Activated B cell treated with CpG ODN at 0.5 μM for 24 hours (primary cell): Measurements from ENCODE around the gene BCAS3. TPM values are rescaled to one million over a fixed set of nuclear protein-coding genes. Genes with fewer than 3 reads are reported as not detected.

Experiments
- ATAC-seq: fragments of 200-7000 bp; cut with Tn5 transposase; one replicate; pipeline ENCODE4 v1.10.0; 2021; ENCODE audit warnings: low read depth, mild to moderate bottlenecking, moderate library complexity
- CTCF ChIA-PET: fragments of 350-600 bp; sonication (Branson Sonifier 250); formaldehyde crosslinking; loops from one replicate; lab custom pipeline; 2021; ENCODE audit warnings: antibody characterized with exemption; lab: Charles Lee
- POLR2A ChIA-PET: fragments of 350-600 bp; sonication (Branson Sonifier 250); formaldehyde crosslinking; loops from one replicate; lab custom pipeline; 2021; ENCODE audit warnings: antibody characterized with exemption; lab: Charles Lee
- DNase-seq: peaks from one replicate; pipeline ENCODE4 v3.0.0; 2022
- H3K27ac Mint-ChIP-seq: one replicate; pipeline ENCODE4 v1.8.0; 2020; ENCODE audit warnings: mixed read lengths
- H3K27me3 Mint-ChIP-seq: one replicate; pipeline ENCODE4 v1.8.0; 2021; ENCODE audit warnings: mixed read lengths
- H3K36me3 Mint-ChIP-seq: one replicate; pipeline ENCODE4 v1.8.0; 2021; ENCODE audit warnings: low read depth, mixed read lengths
- H3K4me1 Mint-ChIP-seq: one replicate; pipeline ENCODE4 v1.8.0; 2021; ENCODE audit warnings: mixed read lengths
- H3K4me3 Mint-ChIP-seq: one replicate; pipeline ENCODE4 v1.8.0; 2020; ENCODE audit warnings: mild to moderate bottlenecking, mixed read lengths
- H3K9me3 Mint-ChIP-seq: one replicate; pipeline ENCODE4 v1.8.0; 2020; ENCODE audit warnings: mixed read lengths
- intact Hi-C: fragments of 100-400 bp; cut with micrococcal nuclease; formaldehyde crosslinking; loops from one replicate; pipeline ENCODE4 v1.15.1; 2024
- total RNA-seq: library from RNA; stranded (reverse); gene quantifications from 2 replicates; pipeline ENCODE4 v1.2.3, GENCODE V29; 2022
- TF ChIP-seq, protein P1 (sequence below): fragments of 200-600 bp; IDR thresholded peaks from one replicate; pipeline ENCODE4 v1.8.0; 2022; ENCODE audit warnings: antibody characterized with exemption, mild to moderate bottlenecking

The BCAS3 gene
- total RNA-seq, 1 donor from 2014 or later: 37.5 TPM

DNA sequence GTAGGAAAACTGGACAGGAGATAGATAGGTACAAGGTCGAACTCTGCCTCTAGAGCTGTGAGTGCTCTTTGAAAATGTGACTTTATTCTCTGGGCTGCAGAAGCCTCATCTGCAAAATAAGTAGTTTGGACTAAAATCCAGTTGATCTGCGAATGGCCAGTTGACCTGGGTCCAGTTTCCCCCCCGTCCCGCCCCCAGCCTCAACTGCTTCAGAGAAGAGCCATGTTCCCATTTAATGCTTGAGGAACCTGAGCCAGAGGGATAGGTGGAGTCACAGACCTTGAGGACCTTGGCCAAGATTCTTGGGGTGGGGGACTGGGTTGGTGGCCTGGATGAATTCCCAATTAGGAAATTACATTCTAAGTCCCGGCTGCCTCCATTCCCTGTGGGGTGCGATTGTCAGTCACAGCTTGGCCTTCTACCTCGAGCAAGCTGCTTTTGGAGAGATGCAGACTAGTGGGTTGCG lies 736.0 kb downstream of the BCAS3 start:
- H3K4me1 Mint-ChIP-seq: peaks cover 23% of the 10 kb centered on the region
- no peak overlapping the region for H3K27ac Mint-ChIP-seq
- DNase-seq (no peak), ATAC-seq (no peak)
- no peaks in the 10 kb centered on the region for H3K36me3 Mint-ChIP-seq
- peaks cover 22% of the 10 kb centered on the region for H3K27me3 Mint-ChIP-seq
- H3K9me3 Mint-ChIP-seq: no peaks in the 10 kb centered on the region
- TF ChIP-seq, protein P1, sequence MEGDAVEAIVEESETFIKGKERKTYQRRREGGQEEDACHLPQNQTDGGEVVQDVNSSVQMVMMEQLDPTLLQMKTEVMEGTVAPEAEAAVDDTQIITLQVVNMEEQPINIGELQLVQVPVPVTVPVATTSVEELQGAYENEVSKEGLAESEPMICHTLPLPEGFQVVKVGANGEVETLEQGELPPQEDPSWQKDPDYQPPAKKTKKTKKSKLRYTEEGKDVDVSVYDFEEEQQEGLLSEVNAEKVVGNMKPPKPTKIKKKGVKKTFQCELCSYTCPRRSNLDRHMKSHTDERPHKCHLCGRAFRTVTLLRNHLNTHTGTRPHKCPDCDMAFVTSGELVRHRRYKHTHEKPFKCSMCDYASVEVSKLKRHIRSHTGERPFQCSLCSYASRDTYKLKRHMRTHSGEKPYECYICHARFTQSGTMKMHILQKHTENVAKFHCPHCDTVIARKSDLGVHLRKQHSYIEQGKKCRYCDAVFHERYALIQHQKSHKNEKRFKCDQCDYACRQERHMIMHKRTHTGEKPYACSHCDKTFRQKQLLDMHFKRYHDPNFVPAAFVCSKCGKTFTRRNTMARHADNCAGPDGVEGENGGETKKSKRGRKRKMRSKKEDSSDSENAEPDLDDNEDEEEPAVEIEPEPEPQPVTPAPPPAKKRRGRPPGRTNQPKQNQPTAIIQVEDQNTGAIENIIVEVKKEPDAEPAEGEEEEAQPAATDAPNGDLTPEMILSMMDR: no peak
- POLR2A ChIA-PET: interaction anchor here (0.5 kb wide), 1 partner anchor 192 kb away, joined by 7 read pairs; no protein-coding TSS in a partner anchor
- CTCF ChIA-PET: interaction anchor here (1.1 to 2.1 kb wide), 4 partner anchors 12 to 442 kb away, joined by 3 to 14 read pairs (median 10); no protein-coding TSS in a partner anchor
- no peak overlapping the region for H3K4me3 Mint-ChIP-seq
- intact Hi-C loops: loop anchor here (2.0 to 5.0 kb wide), 4 partner anchors 224 to 736 kb away; partner anchors contain the start of gene BCAS3

DNA sequence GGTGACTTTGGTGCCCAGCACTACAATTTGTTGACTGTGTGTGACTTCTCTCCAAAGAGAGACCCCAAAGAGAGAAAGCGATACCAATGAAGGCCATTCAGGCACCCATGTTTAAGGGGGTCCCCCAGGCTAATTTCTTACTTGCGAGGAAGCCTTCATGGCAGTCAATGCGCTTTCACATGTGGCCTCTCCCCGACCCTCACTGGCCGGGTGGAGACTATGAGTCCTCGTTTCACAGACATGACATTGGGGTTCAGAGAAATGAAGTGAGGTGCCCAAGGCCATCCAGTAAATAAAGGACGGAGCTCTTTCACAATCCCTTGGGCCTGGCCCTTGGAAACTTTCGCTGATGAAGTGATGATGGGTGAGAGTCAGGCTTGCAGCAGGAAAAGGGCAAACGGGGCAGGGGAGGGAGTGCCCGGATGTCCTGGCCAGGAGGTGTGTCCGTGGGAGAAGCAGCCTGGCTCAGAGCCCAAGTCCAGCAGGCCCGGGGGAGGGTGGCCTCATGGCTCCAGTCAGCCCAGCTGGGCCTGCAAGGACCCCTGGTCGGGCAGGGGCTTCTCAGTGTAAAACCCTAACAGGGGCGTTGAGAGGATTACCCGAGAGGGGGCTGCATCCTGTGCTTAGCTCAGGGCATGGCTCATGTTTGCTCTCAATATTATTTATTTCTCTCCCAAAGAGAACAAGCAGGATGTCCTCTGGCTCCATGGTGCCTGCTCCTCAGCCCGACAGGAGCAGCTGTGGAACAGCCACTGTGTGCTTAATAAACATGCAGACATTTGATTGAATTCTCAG lies 736.7 kb downstream of the BCAS3 start:
- Mint-ChIP-seq H3K36me3 (no peaks in the 10 kb centered on the region), H3K27me3 (peaks cover 26% of the 10 kb centered on the region), H3K9me3 (no peaks in the 10 kb centered on the region), H3K27ac (no peak overlapping the region), H3K4me1 (peaks cover 19% of the 10 kb centered on the region), H3K4me3 (no peak overlapping the region)
- ATAC-seq (no peak), DNase-seq (no peak)
- ChIA-PET CTCF (no interaction called here), POLR2A (no interaction called here)
- TF ChIP-seq, protein P1: no peak
- intact Hi-C loops: loop anchor here (5.0 kb wide), 3 partner anchors 223 to 737 kb away; partner anchors contain the start of gene BCAS3

DNA sequence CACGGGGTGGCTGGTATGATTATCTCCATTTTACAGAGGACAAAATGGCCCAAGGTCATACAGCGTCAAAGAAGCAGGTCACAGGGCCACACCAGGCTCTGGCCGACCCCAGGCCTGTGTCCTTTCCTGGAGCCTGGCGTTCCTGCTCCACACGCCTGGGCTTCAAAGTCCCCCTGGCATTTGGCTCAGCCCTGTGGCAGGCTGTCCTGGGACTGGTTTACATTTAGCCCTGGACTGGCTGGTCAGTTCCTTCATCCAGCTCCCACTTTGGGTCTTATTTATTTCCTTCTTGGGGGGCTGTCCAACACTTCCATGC lies 737.2 kb downstream of the BCAS3 start:
- ChIA-PET CTCF (no interaction called here), POLR2A (no interaction called here)
- Mint-ChIP-seq H3K4me1 (peaks cover 17% of the 10 kb centered on the region), H3K4me3 (no peak overlapping the region), H3K27me3 (peaks cover 25% of the 10 kb centered on the region), H3K9me3 (no peaks in the 10 kb centered on the region), H3K27ac (no peak overlapping the region), H3K36me3 (no peaks in the 10 kb centered on the region)
- no peak for DNase-seq
- TF ChIP-seq, protein P1: no peak
- intact Hi-C loops: loop anchor here (5.0 kb wide), 3 partner anchors 222 to 738 kb away; partner anchors contain the start of gene BCAS3
- ATAC-seq: no peak

DNA sequence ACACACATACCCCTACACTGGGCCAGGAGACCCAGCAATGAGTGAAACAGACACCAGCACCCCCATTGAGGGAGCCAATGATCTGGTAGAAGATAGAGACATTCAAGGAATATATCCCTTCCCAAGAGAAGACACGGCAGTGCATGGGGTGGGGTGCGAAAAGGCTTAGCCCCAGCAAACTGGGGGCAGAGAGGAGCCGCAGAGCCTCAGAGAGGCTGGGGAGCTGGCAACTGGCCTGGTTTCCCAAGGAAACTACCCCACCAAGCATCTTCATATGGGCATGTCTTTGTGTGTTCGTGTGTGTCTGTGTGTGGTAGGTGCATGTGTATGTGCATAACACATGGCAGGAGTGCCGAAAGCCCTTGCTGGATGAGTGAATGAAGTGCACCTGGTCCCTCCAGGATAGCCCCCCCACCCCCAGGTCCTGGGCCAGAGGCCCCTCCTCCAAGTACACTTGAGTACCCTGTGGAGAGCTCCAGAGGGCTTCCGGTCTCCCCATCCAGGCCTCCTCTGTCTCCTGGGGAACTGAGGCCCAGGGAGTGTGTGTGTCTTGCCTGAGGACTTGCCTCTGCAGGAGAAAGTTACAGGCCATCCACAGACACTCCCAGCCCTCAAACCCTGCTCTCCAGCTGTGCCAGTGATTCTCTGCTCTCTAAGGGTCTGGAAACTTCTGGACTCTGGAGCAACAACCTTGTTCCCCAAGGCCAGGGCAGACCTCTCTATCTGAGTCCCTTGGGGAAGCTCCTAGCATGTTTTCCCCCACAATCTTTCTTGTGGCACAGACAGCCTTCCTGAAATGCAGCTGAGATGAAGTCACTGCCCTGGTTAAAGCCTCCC lies 737.9 kb downstream of the BCAS3 start:
- H3K4me3 Mint-ChIP-seq: no peak overlapping the region
- POLR2A ChIA-PET: no interaction called here
- CTCF ChIA-PET: no interaction called here
- no peak overlapping the region for H3K27ac Mint-ChIP-seq
- DNase-seq (no peak), ATAC-seq (no peak)
- H3K36me3 Mint-ChIP-seq: no peaks in the 10 kb centered on the region
- TF ChIP-seq, protein P1: no peak
- H3K27me3 Mint-ChIP-seq: peaks cover 26% of the 10 kb centered on the region
- H3K4me1 Mint-ChIP-seq: peaks cover 10% of the 10 kb centered on the region
- intact Hi-C loops: loop anchor here (1.0 kb wide), 1 partner anchor 136 kb away; no protein-coding TSS in a partner anchor
- no peaks in the 10 kb centered on the region for H3K9me3 Mint-ChIP-seq

DNA sequence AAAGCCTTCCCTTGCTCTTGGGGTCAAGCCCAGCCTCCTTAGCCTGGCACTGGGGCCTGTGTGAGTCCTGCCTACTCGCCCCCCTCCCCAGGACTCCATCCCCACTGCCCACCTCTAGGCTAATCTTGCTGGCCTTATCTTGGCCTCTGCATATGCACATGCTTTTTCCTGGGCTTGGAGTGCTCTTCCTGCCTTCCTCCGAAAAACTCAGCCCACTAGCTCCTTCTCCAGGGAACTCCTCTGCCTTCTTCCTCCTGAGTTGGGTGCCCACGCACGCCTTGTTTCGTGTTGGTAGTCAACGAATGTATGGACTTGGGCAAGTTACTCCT lies 738.5 kb downstream of the BCAS3 start:
- Mint-ChIP-seq H3K4me1 (peaks cover 8% of the 10 kb centered on the region), H3K9me3 (no peaks in the 10 kb centered on the region), H3K36me3 (no peaks in the 10 kb centered on the region), H3K27ac (no peak overlapping the region), H3K4me3 (no peak overlapping the region), H3K27me3 (peaks cover 30% of the 10 kb centered on the region)
- POLR2A ChIA-PET: no interaction called here
- CTCF ChIA-PET: no interaction called here
- TF ChIP-seq, protein P1: no peak
- no peak for DNase-seq
- intact Hi-C loops: loop anchor here (1.0 kb wide), 1 partner anchor 135 kb away; no protein-coding TSS in a partner anchor
- no peak for ATAC-seq
